ENCODE measurements around the gene NAA30.
A peak's percentile ranks its signal among the peaks of the same experiment; 100 is the strongest.
"Not testable (repeated sequence)": the region's sequence is repeated elsewhere in the genome, so short reads cannot be mapped to it uniquely, and the experiment has no call there.

Gene NAA30

GRCh38 chr14:57364659-57365450 is 25.5 kb upstream of the NAA30 start:
- no peak for DNase-seq (ENCODE audit: insufficient read length, low spot score)

GRCh38 chr14:57370187-57370586 is 20.2 kb upstream of the NAA30 start:
- DNase-seq (ENCODE audit: insufficient read length, low spot score); FAIRE-seq: not testable (repeated sequence)

More at GRCh38 chr14:57364659-57365450, 25.5 kb upstream of the NAA30 start:
- FAIRE-seq: no peak
- TF ChIP-seq, protein P1, sequence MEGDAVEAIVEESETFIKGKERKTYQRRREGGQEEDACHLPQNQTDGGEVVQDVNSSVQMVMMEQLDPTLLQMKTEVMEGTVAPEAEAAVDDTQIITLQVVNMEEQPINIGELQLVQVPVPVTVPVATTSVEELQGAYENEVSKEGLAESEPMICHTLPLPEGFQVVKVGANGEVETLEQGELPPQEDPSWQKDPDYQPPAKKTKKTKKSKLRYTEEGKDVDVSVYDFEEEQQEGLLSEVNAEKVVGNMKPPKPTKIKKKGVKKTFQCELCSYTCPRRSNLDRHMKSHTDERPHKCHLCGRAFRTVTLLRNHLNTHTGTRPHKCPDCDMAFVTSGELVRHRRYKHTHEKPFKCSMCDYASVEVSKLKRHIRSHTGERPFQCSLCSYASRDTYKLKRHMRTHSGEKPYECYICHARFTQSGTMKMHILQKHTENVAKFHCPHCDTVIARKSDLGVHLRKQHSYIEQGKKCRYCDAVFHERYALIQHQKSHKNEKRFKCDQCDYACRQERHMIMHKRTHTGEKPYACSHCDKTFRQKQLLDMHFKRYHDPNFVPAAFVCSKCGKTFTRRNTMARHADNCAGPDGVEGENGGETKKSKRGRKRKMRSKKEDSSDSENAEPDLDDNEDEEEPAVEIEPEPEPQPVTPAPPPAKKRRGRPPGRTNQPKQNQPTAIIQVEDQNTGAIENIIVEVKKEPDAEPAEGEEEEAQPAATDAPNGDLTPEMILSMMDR (IDR thresholded peaks at IDR 0.05; ENCODE audit: insufficient read depth, missing control alignments): no peak

DNA sequence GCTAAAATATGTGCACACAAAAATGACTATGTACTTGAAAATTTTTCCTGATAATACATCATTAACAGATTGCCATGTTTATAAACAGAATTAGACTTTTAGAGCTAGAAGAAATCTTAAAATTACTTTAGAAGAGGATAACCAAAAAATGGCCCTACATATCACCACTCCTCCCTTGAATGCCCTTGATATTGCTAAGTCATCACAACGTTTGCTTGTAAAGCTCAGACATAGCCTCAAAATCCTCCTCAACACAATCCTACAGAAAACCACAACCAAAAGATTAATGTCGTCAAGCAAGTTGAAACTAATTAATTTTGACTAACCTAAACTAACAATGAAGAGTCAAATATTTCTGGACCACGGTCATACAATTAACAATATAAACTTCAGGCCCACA is 19.4 kb upstream of the NAA30 start:
- FAIRE-seq (no peak), DNase-seq (ENCODE audit: insufficient read length, low spot score) (no peak)
- TF ChIP-seq, protein P1 (IDR thresholded peaks at IDR 0.05; ENCODE audit: insufficient read depth, missing control alignments): no peak

DNA sequence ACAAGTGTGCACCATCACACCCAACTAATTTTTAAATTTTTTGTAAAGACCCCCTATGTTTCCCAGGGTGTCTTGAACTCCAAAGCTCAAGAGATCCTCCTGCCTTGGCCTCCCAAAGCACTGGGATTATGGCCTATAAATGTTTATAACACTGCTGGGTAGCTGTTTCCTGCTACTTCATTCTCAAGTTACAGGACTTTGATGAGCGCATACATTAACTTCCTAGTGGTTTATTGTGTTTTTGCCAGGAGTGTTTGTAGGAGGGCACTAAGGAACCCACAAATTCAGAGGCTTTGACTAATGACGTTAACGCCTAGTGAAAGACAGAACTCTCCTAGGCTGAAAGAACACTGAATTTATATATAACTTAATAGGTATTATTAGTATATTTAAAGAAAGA is 15.2 kb upstream of the NAA30 start:
- FAIRE-seq: no peak
- no peak for DNase-seq (ENCODE audit: insufficient read length, low spot score)
- TF ChIP-seq, protein P1 (IDR thresholded peaks at IDR 0.05; ENCODE audit: insufficient read depth, missing control alignments): no peak

DNA sequence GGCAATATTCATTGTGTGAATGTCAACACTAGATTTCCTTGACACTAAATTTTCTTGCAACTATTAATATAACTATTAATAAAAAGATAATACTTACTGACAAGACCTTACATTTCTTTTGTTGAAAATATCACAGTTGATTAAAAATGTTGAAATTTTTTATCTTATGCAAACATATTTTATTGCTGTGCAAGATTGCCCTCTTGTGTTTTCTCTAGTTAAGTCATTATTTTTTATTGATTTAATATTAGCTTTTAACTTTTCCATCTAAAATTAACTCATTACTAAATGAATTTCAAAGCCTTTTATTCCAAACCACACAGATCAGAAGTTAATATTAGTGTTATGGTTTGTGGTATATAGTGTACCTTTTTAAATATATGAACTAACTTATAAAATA is 11.7 kb upstream of the NAA30 start:
- no peak for FAIRE-seq
- TF ChIP-seq, protein P1 (IDR thresholded peaks at IDR 0.05; ENCODE audit: insufficient read depth, missing control alignments): peak; percentile 30
- DNase-seq (ENCODE audit: insufficient read length, low spot score): no peak

DNA sequence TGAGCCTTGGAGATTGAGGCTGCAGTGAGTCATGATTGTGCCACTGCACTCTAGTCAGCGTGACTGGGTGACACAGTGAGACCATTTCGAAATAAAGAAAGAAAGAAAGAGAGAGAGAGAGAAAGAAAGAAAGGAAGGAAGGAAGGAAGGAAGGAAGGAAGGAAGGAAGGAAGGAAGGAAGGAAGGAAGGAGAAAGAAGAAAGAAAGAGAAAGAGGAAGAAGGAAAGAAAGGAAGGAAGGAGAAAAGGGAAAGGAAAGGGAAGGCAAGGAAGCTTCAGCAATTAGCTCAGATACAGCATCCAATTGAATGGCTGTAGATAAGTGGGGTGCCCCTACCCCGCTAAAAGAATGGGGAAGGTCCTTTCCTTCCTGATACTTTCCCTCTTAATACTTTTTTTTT is 9.5 kb upstream of the NAA30 start:
- TF ChIP-seq, protein P1 (IDR thresholded peaks at IDR 0.05; ENCODE audit: insufficient read depth, missing control alignments): no peak
- no peak for FAIRE-seq
- DNase-seq (ENCODE audit: insufficient read length, low spot score): no peak

GRCh38 chr14:57382283-57382682 is 8.1 kb upstream of the NAA30 start:
- TF ChIP-seq, protein P1 (IDR thresholded peaks at IDR 0.05; ENCODE audit: insufficient read depth, missing control alignments): no peak
- no peak for DNase-seq (ENCODE audit: insufficient read length, low spot score)
- FAIRE-seq: no peak
